Endothelial cell of umbilical vein (primary cell): ENCODE results near the gene CPXM2.

Experiments used
- POLR2AphosphoS5 ChIP-seq: IDR thresholded peaks from 2 replicates; pipeline ENCODE4 v1.6.1; 2012; ENCODE audit warnings: low read depth, mild to moderate bottlenecking, control low read depth, low read length, moderate library complexity; ENCODE audit not compliant: insufficient read depth
- TF ChIP-seq, protein P1 (sequence below), 2 donors: IDR thresholded peaks; 1 replicate in 1 of 2; 2 replicates in 1 of 2; pipeline ENCODE4 v1.5.1; 2011; ENCODE audit warnings: low read length in 2 of 2, mild to moderate bottlenecking in 2 of 2, moderate library complexity in 2 of 2, control low read depth in 1 of 2, inconsistent platforms in 1 of 2, low read depth in 1 of 2; ENCODE audit not compliant: insufficient read depth in 1 of 2; ENCODE audit errors: extremely low read depth in 1 of 2

DNA sequence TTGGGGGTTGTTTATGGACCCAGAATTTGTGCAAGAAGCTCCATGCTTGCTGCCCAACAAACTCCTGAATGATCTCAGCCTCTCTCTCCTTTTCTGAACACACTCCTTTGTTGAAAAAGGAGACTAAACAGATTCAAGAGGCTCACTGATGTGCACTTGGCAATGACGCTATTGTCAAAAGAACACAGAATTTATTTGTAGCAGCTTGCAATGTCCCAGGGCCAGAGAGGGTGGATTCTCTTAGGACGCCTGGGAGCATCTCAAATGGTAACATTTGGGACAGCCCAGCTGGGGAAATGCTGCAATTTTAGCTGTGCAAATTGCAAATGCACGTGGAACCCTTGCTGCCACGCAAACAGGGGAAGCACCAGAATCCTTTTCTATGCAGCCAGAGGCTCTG is 145.5 kb downstream of the CPXM2 start:
- TF ChIP-seq, protein P1, sequence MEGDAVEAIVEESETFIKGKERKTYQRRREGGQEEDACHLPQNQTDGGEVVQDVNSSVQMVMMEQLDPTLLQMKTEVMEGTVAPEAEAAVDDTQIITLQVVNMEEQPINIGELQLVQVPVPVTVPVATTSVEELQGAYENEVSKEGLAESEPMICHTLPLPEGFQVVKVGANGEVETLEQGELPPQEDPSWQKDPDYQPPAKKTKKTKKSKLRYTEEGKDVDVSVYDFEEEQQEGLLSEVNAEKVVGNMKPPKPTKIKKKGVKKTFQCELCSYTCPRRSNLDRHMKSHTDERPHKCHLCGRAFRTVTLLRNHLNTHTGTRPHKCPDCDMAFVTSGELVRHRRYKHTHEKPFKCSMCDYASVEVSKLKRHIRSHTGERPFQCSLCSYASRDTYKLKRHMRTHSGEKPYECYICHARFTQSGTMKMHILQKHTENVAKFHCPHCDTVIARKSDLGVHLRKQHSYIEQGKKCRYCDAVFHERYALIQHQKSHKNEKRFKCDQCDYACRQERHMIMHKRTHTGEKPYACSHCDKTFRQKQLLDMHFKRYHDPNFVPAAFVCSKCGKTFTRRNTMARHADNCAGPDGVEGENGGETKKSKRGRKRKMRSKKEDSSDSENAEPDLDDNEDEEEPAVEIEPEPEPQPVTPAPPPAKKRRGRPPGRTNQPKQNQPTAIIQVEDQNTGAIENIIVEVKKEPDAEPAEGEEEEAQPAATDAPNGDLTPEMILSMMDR (IDR thresholded peaks at IDR 0.05; ENCODE audit: extremely low read depth in 1 of 2, insufficient read depth in 1 of 2, low read depth in 1 of 2, low read length in 2 of 2): no peak
- TF ChIP-seq POLR2AphosphoS5: no peak
